ENCODE data around the gene GLT6D1. TPM values are rescaled to one million over a fixed set of nuclear protein-coding genes. Genes with fewer than 3 reads are reported as not detected.

GLT6D1 gene
- total RNA-seq, 1 donor, result not detected

DNA sequence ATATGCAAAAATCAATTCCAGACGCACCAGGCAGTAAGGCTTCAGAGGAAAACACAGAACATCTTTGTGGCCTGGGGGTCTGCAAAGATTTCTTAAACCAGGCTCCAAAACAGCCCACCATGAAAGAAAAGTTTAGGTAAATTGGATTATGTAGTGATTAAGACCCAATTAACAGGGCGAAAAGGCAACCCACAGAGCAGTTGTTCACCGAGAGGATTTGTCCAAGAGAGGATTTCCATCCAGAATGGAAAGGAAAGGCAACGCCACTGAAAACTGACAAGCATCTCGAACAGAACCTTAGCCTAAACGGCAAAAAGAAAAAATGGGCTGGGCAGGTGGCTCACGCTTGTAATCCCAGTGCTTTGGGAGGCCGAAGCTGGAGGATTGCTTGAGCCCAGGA lies 37.4 kb downstream of the GLT6D1 start:
- DNase-seq (ENCODE audit: low read depth), result no peak
- TF ChIP-seq CTCF (IDR thresholded peaks at IDR 0.05; ENCODE audit: insufficient read depth, low read depth, low read length), result no peak
- no peak overlapping the region for H3K4me3 ChIP-seq (ENCODE audit: low read depth, low read length)

- no peak for TF ChIP-seq CTCF (IDR thresholded peaks at IDR 0.05; ENCODE audit: insufficient read depth, low read depth, low read length)
- no peak overlapping the region for H3K4me3 ChIP-seq (ENCODE audit: low read depth, low read length)
- DNase-seq (ENCODE audit: low read depth), result no peak
These were observed 39.0 kb downstream of the GLT6D1 start for GRCh38 chr9:135600296-135600817.

- TF ChIP-seq CTCF (IDR thresholded peaks at IDR 0.05; ENCODE audit: insufficient read depth, low read depth, low read length), result no peak
- H3K4me3 ChIP-seq (ENCODE audit: low read depth, low read length), result no peak overlapping the region
- no peak for DNase-seq (ENCODE audit: low read depth)
These were observed 43.1 kb downstream of the GLT6D1 start for GRCh38 chr9:135596211-135596610.

DNA sequence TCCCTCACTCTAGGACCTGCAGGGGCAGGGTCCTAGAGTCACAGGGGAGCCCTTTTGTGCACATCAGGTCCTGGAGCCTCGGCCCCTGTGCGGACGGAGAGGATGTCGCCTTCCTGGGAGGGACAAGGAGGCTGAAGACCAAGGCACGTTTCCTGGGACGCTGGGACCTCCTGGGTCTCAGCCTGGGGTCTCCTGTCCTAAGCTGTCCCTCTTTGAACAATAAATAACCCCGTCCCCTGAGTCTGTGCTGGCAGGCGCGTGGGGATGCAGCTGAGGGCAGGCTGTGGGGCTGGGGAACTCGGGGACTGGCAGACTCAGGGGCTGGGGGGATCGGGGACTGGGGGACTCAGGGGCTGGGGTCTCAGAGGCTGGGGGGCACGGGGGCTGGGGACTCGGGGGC lies 46.7 kb downstream of the GLT6D1 start:
- DNase-seq (ENCODE audit: low read depth), result no peak
- no peak for TF ChIP-seq CTCF (IDR thresholded peaks at IDR 0.05; ENCODE audit: insufficient read depth, low read depth, low read length)
- H3K4me3 ChIP-seq (ENCODE audit: low read depth, low read length), result no peak overlapping the region

DNA sequence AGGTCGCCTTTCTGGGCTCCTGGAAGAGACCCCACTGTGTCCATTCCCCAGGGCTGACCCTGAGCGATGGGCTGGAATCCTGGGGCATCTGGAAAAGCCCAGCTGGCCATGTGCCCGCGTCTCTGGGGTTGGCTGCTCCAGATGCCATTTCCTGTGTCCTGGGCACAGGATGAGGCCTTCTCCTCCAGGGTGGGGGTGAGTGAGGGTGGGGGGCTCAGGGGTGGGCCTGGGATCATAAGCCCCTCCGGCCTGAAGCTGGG lies 47.1 kb downstream of the GLT6D1 start:
- no peak for DNase-seq (ENCODE audit: low read depth)
- no peak for TF ChIP-seq CTCF (IDR thresholded peaks at IDR 0.05; ENCODE audit: insufficient read depth, low read depth, low read length)
- no peak overlapping the region for H3K4me3 ChIP-seq (ENCODE audit: low read depth, low read length)

GRCh38 chr9:135591506-135592330 lies 47.6 kb downstream of the GLT6D1 start:
- TF ChIP-seq CTCF (IDR thresholded peaks at IDR 0.05; ENCODE audit: insufficient read depth, low read depth, low read length), result no peak
- no peak for DNase-seq (ENCODE audit: low read depth)
- no peak overlapping the region for H3K4me3 ChIP-seq (ENCODE audit: low read depth, low read length)

Data from fibroblast of villous mesenchyme (primary cell).